Keratinocyte (primary cell): ENCODE data around the gene LRRC31. TPM values are rescaled to one million over a fixed set of nuclear protein-coding genes. Genes with fewer than 3 reads are reported as not detected.

Experiments
- DNase-seq: peaks from one replicate; pipeline ENCODE4 v3.0.0-alpha.2; 2011; ENCODE audit warnings: low read depth, missing footprints, low spot score
- FAIRE-seq: peaks from 2 replicates; lab custom pipeline; 2011; peaks lifted over from hg19 to GRCh38; lab: Jason Lieb, UNC
- H2AFZ ChIP-seq: 2 replicates; pipeline ENCODE4 v1.6.0; 2012; ENCODE audit warnings: low read length, control low read depth, inconsistent platforms; ENCODE audit not compliant: control insufficient read depth
- H3K27ac ChIP-seq: 2 replicates; pipeline ENCODE4 v1.5.1; 2011; ENCODE audit warnings: low read length; ENCODE audit not compliant: control insufficient read depth, insufficient read depth
- H3K27me3 ChIP-seq: 3 replicates; pipeline ENCODE4 v1.6.0; 2011; ENCODE audit warnings: low read length; ENCODE audit not compliant: control insufficient read depth, insufficient read depth; ENCODE audit errors: extremely low read depth
- H3K36me3 ChIP-seq, 2 experiments: 2 replicates in 1 of 2; 3 replicates in 1 of 2; pipeline ENCODE4 v1.5.1; 2011; ENCODE audit warnings: low read length in 2 of 2, mild to moderate bottlenecking in 1 of 2; ENCODE audit not compliant: control insufficient read depth in 2 of 2, insufficient read depth in 2 of 2; ENCODE audit errors: extremely low read depth in 1 of 2
- H3K4me1 ChIP-seq: 3 replicates; pipeline ENCODE4 v1.5.1; 2011; ENCODE audit warnings: low read length; ENCODE audit not compliant: control insufficient read depth, insufficient read depth; ENCODE audit errors: extremely low read depth
- H3K4me2 ChIP-seq: 3 replicates; pipeline ENCODE4 v1.6.0; 2011; ENCODE audit warnings: low read depth, low read length; ENCODE audit not compliant: control insufficient read depth, insufficient read depth; ENCODE audit errors: extremely low read depth
- H3K4me3 ChIP-seq, 3 experiments: fragments of 200-600 bp in 1 of 3; sonication (generic) in 1 of 3; 2 replicates in 2 of 3; 3 replicates in 1 of 3; pipeline ENCODE4 v1.5.1; 2011 to 2016; ENCODE audit warnings: low read length in 3 of 3, mild to moderate bottlenecking in 3 of 3, control low read depth in 2 of 3, inconsistent platforms in 1 of 3, low read depth in 1 of 3, mixed read lengths in 1 of 3, mixed run types in 1 of 3, moderate library complexity in 1 of 3; ENCODE audit not compliant: control insufficient read depth in 2 of 3, insufficient read depth in 2 of 3; ENCODE audit errors: extremely low read depth in 1 of 3
- H3K79me2 ChIP-seq: 2 replicates; pipeline ENCODE4 v1.6.0; 2012; ENCODE audit warnings: low read length; ENCODE audit not compliant: control insufficient read depth, insufficient read depth
- H3K9ac ChIP-seq: 3 replicates; pipeline ENCODE4 v1.6.0; 2011; ENCODE audit warnings: low read length; ENCODE audit not compliant: control insufficient read depth, insufficient read depth; ENCODE audit errors: extremely low read depth
- H3K9me1 ChIP-seq: 3 replicates; pipeline ENCODE4 v1.6.0; 2011; ENCODE audit warnings: low read length; ENCODE audit not compliant: control insufficient read depth, insufficient read depth; ENCODE audit errors: extremely low read depth
- H3K9me3 ChIP-seq: 2 replicates; pipeline ENCODE4 v1.5.1; 2012; ENCODE audit warnings: low read depth, low read length; ENCODE audit not compliant: control insufficient read depth
- H4K20me1 ChIP-seq: 3 replicates; pipeline ENCODE4 v1.6.0; 2011; ENCODE audit warnings: low read length; ENCODE audit not compliant: control insufficient read depth, insufficient read depth; ENCODE audit errors: extremely low read depth
- EZH2 ChIP-seq: IDR thresholded peaks from one replicate; pipeline ENCODE4 v1.6.1; 2012; ENCODE audit warnings: inconsistent platforms, mild to moderate bottlenecking, low read length, moderate library complexity
- dilution Hi-C: fragments of 300-500 bp; cut with MboI; formaldehyde crosslinking; loops from one replicate; pipeline ENCODE4 v1.7.0; 2020; ENCODE audit warnings: low sequenced_read_pairs; ENCODE audit not compliant: extremely low pct_ligation_motif_present
- polyA minus RNA-seq, 3 experiments: library from RNA; depleted of rRNA, polyadenylated mRNA; stranded (reverse); fragments of >200 nt; gene quantifications; 1 replicate in 1 of 3; 2 replicates in 1 of 3; 3 replicates in 1 of 3; pipeline ENCODE4 v1.2.3, GENCODE V29; 2011
- polyA plus RNA-seq, 5 experiments: library from polyadenylated mRNA; depleted of rRNA in 3 of 5; stranded (reverse) in 3 of 5; stranded (forward) in 1 of 5; unstranded in 1 of 5; fragments of >200 nt; gene quantifications; 1 replicate in 1 of 5; 2 replicates in 3 of 5; 3 replicates in 1 of 5; pipeline versions ENCODE4 v1.2.1 to v1.2.3, GENCODE V29; 2011 to 2012; ENCODE audit warnings: missing spikeins in 2 of 5, low read depth in 1 of 5, low replicate concordance in 1 of 5
- TF ChIP-seq, protein P1 (sequence below), 3 experiments: IDR thresholded peaks in 1 of 3; conservative IDR thresholded peaks in 1 of 3; optimal IDR thresholded peaks in 1 of 3; 2 replicates in 2 of 3; 3 replicates in 1 of 3; pipeline versions ENCODE3 to v1.5.1; 2011; ENCODE audit warnings: low read length in 3 of 3, mild to moderate bottlenecking in 3 of 3, moderate library complexity in 2 of 3, control low read depth in 1 of 3, inconsistent platforms in 1 of 3; ENCODE audit not compliant: insufficient read depth in 2 of 3; ENCODE audit errors: extremely low read depth in 1 of 3

The LRRC31 gene
- not detected in 3 replicates for polyA plus RNA-seq
- polyA plus RNA-seq (2011; ENCODE audit: low read depth) = not detected
- polyA plus RNA-seq (2011; cell fraction: cytosol; rRNA removed) = not detected in 2 replicates
- polyA plus RNA-seq (2011; cell fraction: nucleus; rRNA removed) = not detected in 2 replicates
- polyA plus RNA-seq (2012; ENCODE audit: low replicate concordance) = not detected in 2 replicates
- not detected in 3 replicates for polyA minus RNA-seq
- not detected for polyA minus RNA-seq (2011; cell fraction: cytosol; rRNA and poly(A)+ RNA removed)
- not detected in 2 replicates for polyA minus RNA-seq (2011; cell fraction: nucleus; rRNA and poly(A)+ RNA removed)

DNA sequence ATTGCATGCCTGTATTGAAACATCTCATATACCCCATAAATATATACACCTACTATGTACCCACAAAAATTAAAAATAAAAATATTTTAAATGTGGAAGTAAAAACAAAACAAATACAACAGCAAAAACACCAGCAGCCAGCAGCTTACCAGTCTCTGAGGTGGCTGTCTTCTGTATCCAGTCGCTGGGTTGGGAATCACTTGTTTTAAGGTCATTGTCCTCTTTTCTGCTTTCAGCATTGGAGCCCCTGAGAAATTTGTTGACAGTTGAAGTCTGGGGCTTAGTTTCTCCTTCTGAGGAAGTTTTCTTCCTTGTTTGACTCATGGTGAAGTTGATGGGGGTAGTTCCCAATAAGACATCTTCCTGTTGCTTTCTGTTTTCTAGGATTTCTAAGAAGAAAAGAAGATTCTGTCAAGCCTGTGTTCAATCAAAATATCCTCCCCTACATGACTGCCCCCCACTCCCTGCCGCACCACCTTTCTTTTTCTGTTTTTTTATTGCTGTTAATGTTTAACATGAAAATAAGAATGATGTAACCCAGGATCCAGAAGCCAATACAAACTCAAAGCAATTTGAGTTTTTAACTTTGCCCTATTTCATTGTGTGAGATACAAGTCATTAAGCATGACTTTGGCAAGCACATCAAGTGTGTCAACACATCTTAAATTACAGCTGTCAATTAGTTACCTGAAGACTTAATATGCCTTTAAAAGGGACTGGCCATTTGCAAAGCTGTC lies at the start of gene LRRC31:
Gene LRRC31 (minus strand): TSS at position 452 of the 737 bp plus-strand sequence. CDS start 128 bp downstream, at position 324.
- Histone ChIP-seq H2AFZ (no peak within 1 kb of the TSS), H3K27me3 (no peaks in the 10 kb centered on the region), H3K9me3 (no peaks in the 10 kb centered on the region), H3K4me1 (no peaks in the 10 kb centered on the region), H3K36me3 (no peaks in the 10 kb centered on the region), H4K20me1 (no peaks in the 10 kb centered on the region), H3K79me2 (no peaks in the 10 kb centered on the region), H3K27ac (no peak within 1 kb of the TSS), H3K9me1 (no peaks in the 10 kb centered on the region), H3K9ac (no peak within 1 kb of the TSS), H3K4me2 (no peak within 1 kb of the TSS), H3K4me3 (no peak within 1 kb of the TSS)
- dilution Hi-C loops = no loop called here
- FAIRE-seq (no peak), DNase-seq (no peak)
- TF ChIP-seq, protein P1, sequence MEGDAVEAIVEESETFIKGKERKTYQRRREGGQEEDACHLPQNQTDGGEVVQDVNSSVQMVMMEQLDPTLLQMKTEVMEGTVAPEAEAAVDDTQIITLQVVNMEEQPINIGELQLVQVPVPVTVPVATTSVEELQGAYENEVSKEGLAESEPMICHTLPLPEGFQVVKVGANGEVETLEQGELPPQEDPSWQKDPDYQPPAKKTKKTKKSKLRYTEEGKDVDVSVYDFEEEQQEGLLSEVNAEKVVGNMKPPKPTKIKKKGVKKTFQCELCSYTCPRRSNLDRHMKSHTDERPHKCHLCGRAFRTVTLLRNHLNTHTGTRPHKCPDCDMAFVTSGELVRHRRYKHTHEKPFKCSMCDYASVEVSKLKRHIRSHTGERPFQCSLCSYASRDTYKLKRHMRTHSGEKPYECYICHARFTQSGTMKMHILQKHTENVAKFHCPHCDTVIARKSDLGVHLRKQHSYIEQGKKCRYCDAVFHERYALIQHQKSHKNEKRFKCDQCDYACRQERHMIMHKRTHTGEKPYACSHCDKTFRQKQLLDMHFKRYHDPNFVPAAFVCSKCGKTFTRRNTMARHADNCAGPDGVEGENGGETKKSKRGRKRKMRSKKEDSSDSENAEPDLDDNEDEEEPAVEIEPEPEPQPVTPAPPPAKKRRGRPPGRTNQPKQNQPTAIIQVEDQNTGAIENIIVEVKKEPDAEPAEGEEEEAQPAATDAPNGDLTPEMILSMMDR (optimal IDR thresholded peaks at IDR 0.05 in 1 of 3, IDR thresholded peaks at IDR 0.05 in 1 of 3, conservative IDR thresholded peaks at IDR 0.05 in 1 of 3; ENCODE audit: extremely low read depth in 1 of 3, insufficient read depth in 2 of 3, low read length in 3 of 3) = no peak
- TF ChIP-seq EZH2 = no peak

DNA sequence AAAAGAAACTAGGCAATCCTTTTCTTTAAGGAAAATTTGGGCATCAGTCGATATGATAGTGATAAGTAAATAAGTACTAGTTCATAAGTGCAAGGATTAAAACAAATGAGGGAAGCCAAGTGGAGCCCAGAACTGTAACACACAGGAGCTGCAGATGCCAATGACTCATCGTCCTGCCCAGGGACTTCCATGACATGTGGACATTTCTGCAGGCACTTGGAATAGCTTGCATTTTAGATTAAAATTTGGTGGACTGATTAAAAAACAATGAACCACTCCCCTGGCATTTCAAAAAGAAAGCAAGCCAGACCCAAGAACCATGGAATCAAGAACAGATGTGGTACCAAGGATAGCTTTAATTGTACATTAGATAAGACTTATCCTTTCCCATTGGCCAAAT lies 44.6 kb upstream of the LRRC31 start:
- H3K79me2 ChIP-seq = no peaks in the 10 kb centered on the region
- H3K9ac ChIP-seq = no peak overlapping the region
- H3K9me1 ChIP-seq = no peaks in the 10 kb centered on the region
- TF ChIP-seq EZH2 = no peak
- TF ChIP-seq, protein P1 (optimal IDR thresholded peaks at IDR 0.05 in 1 of 3, IDR thresholded peaks at IDR 0.05 in 1 of 3, conservative IDR thresholded peaks at IDR 0.05 in 1 of 3; ENCODE audit: extremely low read depth in 1 of 3, insufficient read depth in 2 of 3, low read length in 3 of 3) = no peak
- H3K27ac ChIP-seq = no peak overlapping the region
- no peak overlapping the region for H3K4me2 ChIP-seq
- no peak overlapping the region for H2AFZ ChIP-seq
- H3K4me1 ChIP-seq = no peaks in the 10 kb centered on the region
- no peak for DNase-seq
- no peaks in the 10 kb centered on the region for H3K36me3 ChIP-seq
- no peak overlapping the region for H3K4me3 ChIP-seq
- no peaks in the 10 kb centered on the region for H3K9me3 ChIP-seq
- H4K20me1 ChIP-seq = no peaks in the 10 kb centered on the region
- dilution Hi-C loops = no loop called here
- no peaks in the 10 kb centered on the region for H3K27me3 ChIP-seq
- no peak for FAIRE-seq
